Neural cell (in vitro differentiated cells): Measurements from ENCODE around the gene TRIB2. TPM values are rescaled to one million over a fixed set of nuclear protein-coding genes. Genes with fewer than 3 reads are reported as not detected.

ENCODE experiments used
- H2AFZ ChIP-seq: fragments of 200-600, 300-800 bp; sonication (generic), shearing (Covaris generic); 2 replicates; pipeline ENCODE4 v1.6.0; 2014; ENCODE audit warnings: low read depth, mild to moderate bottlenecking, antibody characterized with exemption, low read length, moderate library complexity
- H3F3A ChIP-seq: fragments of 200-600 bp; shearing (Covaris generic); 2 replicates; pipeline ENCODE4 v1.6.1; 2016; ENCODE audit warnings: mild to moderate bottlenecking, moderate library complexity, mixed read lengths, antibody characterized with exemption, low read length; ENCODE audit not compliant: insufficient read depth, poor library complexity, severe bottlenecking
- H3K27ac ChIP-seq: fragments of 200-600, 300-800 bp; sonication (generic), shearing (Covaris generic); 2 replicates; pipeline ENCODE4 v1.5.1; 2014; ENCODE audit warnings: mild to moderate bottlenecking, low read length, moderate library complexity
- H3K27me3 ChIP-seq: fragments of 300-800, 200-600 bp; sonication (generic), shearing (Covaris generic); 2 replicates; pipeline ENCODE4 v1.6.0; 2014; ENCODE audit warnings: mild to moderate bottlenecking, low read depth, low read length, moderate library complexity; ENCODE audit not compliant: insufficient read depth
- H3K36me3 ChIP-seq: fragments of 300-800, 200-600 bp; sonication (generic), shearing (Covaris generic); 2 replicates; pipeline ENCODE4 v1.5.1; 2014; ENCODE audit warnings: mild to moderate bottlenecking, antibody characterized with exemption, low read length, moderate library complexity; ENCODE audit not compliant: insufficient read depth
- H3K4me2 ChIP-seq: fragments of 300-800, 200-600 bp; sonication (generic), shearing (Covaris generic); 2 replicates; pipeline ENCODE4 v1.6.0; 2014; ENCODE audit warnings: mild to moderate bottlenecking, low read length
- H3K4me3 ChIP-seq: fragments of 300-800, 200-600 bp; sonication (generic), shearing (Covaris generic); 2 replicates; pipeline ENCODE4 v1.5.1; 2014; ENCODE audit warnings: mild to moderate bottlenecking, low read length, moderate library complexity
- H3K79me2 ChIP-seq: fragments of 200-600 bp; shearing (Covaris generic); replicated peaks from 2 replicates; pipeline ENCODE4 v1.6.0; 2014; ENCODE audit warnings: mild to moderate bottlenecking, low read length, moderate library complexity; ENCODE audit not compliant: insufficient read depth
- H3K9ac ChIP-seq: fragments of 300-800, 200-600 bp; sonication (generic), shearing (Covaris generic); 2 replicates; pipeline ENCODE4 v1.6.1; 2016; ENCODE audit warnings: mild to moderate bottlenecking, low read length, mixed read lengths
- H3K9me2 ChIP-seq: fragments of 200-600 bp; shearing (Covaris generic); 2 replicates; pipeline ENCODE4 v1.6.1; 2016; ENCODE audit warnings: mild to moderate bottlenecking, low read length, mixed read lengths; ENCODE audit not compliant: insufficient read depth
- H3K9me3 ChIP-seq: fragments of 200-600, 300-800 bp; sonication (generic), shearing (Covaris generic); 2 replicates; pipeline ENCODE4 v1.6.1; 2016; ENCODE audit warnings: mild to moderate bottlenecking, mixed run types, low read length, moderate library complexity, mixed read lengths
- H4K20me1 ChIP-seq: fragments of 200-600 bp; shearing (Covaris generic); 2 replicates; pipeline ENCODE4 v1.6.1; 2016; ENCODE audit warnings: mild to moderate bottlenecking, mixed run types; ENCODE audit not compliant: insufficient read depth
- EP300 ChIP-seq: fragments of 450-650 bp; conservative IDR thresholded peaks from 2 replicates; pipeline ENCODE4 v1.6.1; 2014; ENCODE audit warnings: antibody characterized with exemption, mild to moderate bottlenecking, moderate library complexity; ENCODE audit not compliant: poor library complexity, severe bottlenecking
- EZH2 ChIP-seq: fragments of 200-600, 300-800 bp; shearing (Covaris generic), sonication (generic); IDR thresholded peaks from 2 replicates; pipeline ENCODE4 v1.6.1; 2014; ENCODE audit warnings: antibody characterized with exemption, low read length, borderline replicate concordance, mild to moderate bottlenecking; ENCODE audit not compliant: insufficient read depth, poor library complexity, severe bottlenecking
- MXI1 ChIP-seq: fragments of 450-650 bp; conservative IDR thresholded peaks from 2 replicates; pipeline ENCODE4 v1.6.1; 2014; ENCODE audit warnings: antibody characterized with exemption, mild to moderate bottlenecking; ENCODE audit not compliant: poor library complexity, severe bottlenecking
- POLR2AphosphoS5 ChIP-seq: IDR thresholded peaks from 2 replicates; pipeline ENCODE4 v1.6.1; 2012
- RAD21 ChIP-seq: fragments of 450-650 bp; conservative IDR thresholded peaks from 2 replicates; pipeline ENCODE4 v1.6.1; 2014; ENCODE audit warnings: antibody characterized with exemption, mild to moderate bottlenecking, moderate library complexity
- SMC3 ChIP-seq: fragments of 450-650 bp; conservative IDR thresholded peaks from 2 replicates; pipeline ENCODE4 v1.6.1; 2014; ENCODE audit warnings: antibody characterized with exemption, mild to moderate bottlenecking, moderate library complexity; ENCODE audit not compliant: poor library complexity
- TAF1 ChIP-seq: IDR thresholded peaks from 2 replicates; pipeline ENCODE4 v1.6.1; 2012; ENCODE audit warnings: low read depth
- polyA plus RNA-seq: library from polyadenylated mRNA; depleted of rRNA; stranded (reverse); fragments of >200 nt; gene quantifications from 2 replicates; pipeline ENCODE4 v1.2.3, GENCODE V29; 2014
- TF ChIP-seq, protein P1 (sequence below): fragments of 450-650 bp; IDR thresholded peaks from 2 replicates; pipeline ENCODE4 v1.5.1; 2014; ENCODE audit warnings: antibody characterized with exemption, mild to moderate bottlenecking, moderate library complexity; ENCODE audit not compliant: poor library complexity, severe bottlenecking
- TF ChIP-seq, protein P2 (sequence below): IDR thresholded peaks from 2 replicates; pipeline ENCODE4 v1.6.1; 2012; ENCODE audit warnings: borderline replicate concordance

TRIB2 gene
- polyA plus RNA-seq, 1 donor from 2014 or later: 123 TPM

- no peak overlapping the region for H3K4me2 ChIP-seq
- TF ChIP-seq, protein P1, sequence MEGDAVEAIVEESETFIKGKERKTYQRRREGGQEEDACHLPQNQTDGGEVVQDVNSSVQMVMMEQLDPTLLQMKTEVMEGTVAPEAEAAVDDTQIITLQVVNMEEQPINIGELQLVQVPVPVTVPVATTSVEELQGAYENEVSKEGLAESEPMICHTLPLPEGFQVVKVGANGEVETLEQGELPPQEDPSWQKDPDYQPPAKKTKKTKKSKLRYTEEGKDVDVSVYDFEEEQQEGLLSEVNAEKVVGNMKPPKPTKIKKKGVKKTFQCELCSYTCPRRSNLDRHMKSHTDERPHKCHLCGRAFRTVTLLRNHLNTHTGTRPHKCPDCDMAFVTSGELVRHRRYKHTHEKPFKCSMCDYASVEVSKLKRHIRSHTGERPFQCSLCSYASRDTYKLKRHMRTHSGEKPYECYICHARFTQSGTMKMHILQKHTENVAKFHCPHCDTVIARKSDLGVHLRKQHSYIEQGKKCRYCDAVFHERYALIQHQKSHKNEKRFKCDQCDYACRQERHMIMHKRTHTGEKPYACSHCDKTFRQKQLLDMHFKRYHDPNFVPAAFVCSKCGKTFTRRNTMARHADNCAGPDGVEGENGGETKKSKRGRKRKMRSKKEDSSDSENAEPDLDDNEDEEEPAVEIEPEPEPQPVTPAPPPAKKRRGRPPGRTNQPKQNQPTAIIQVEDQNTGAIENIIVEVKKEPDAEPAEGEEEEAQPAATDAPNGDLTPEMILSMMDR: no peak
- TF ChIP-seq SMC3: no peak
- TF ChIP-seq EZH2: no peak
- TF ChIP-seq RAD21: no peak
- no peak for TF ChIP-seq EP300
- TF ChIP-seq POLR2AphosphoS5: no peak
- TF ChIP-seq TAF1: no peak
- TF ChIP-seq, protein P2, sequence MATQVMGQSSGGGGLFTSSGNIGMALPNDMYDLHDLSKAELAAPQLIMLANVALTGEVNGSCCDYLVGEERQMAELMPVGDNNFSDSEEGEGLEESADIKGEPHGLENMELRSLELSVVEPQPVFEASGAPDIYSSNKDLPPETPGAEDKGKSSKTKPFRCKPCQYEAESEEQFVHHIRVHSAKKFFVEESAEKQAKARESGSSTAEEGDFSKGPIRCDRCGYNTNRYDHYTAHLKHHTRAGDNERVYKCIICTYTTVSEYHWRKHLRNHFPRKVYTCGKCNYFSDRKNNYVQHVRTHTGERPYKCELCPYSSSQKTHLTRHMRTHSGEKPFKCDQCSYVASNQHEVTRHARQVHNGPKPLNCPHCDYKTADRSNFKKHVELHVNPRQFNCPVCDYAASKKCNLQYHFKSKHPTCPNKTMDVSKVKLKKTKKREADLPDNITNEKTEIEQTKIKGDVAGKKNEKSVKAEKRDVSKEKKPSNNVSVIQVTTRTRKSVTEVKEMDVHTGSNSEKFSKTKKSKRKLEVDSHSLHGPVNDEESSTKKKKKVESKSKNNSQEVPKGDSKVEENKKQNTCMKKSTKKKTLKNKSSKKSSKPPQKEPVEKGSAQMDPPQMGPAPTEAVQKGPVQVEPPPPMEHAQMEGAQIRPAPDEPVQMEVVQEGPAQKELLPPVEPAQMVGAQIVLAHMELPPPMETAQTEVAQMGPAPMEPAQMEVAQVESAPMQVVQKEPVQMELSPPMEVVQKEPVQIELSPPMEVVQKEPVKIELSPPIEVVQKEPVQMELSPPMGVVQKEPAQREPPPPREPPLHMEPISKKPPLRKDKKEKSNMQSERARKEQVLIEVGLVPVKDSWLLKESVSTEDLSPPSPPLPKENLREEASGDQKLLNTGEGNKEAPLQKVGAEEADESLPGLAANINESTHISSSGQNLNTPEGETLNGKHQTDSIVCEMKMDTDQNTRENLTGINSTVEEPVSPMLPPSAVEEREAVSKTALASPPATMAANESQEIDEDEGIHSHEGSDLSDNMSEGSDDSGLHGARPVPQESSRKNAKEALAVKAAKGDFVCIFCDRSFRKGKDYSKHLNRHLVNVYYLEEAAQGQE: no peak
- TF ChIP-seq MXI1: no peak
- no peaks in the 10 kb centered on the region for H3K9me2 ChIP-seq
- H4K20me1 ChIP-seq: peaks cover 7% of the 10 kb centered on the region
- H3K27ac ChIP-seq: no peak overlapping the region
- H3K79me2 ChIP-seq: peaks cover 87% of the 10 kb centered on the region
- H3K9ac ChIP-seq: no peak overlapping the region
- no peaks in the 10 kb centered on the region for H3K27me3 ChIP-seq
- H3K4me3 ChIP-seq: no peak overlapping the region
- no peaks in the 10 kb centered on the region for H3K9me3 ChIP-seq
- H3F3A ChIP-seq: no peaks in the 10 kb centered on the region
- peaks cover 31% of the 10 kb centered on the region for H3K36me3 ChIP-seq
- H2AFZ ChIP-seq: no peak overlapping the region
Measured at GRCh38 chr2:12727641-12728040, 10.9 kb downstream of the TRIB2 start.

- Histone ChIP-seq H4K20me1 (peaks cover 7% of the 10 kb centered on the region), H3F3A (no peaks in the 10 kb centered on the region), H3K36me3 (peaks cover 31% of the 10 kb centered on the region), H3K9me3 (no peaks in the 10 kb centered on the region), H3K9ac (no peak overlapping the region), H3K9me2 (no peaks in the 10 kb centered on the region), H3K27ac (no peak overlapping the region), H2AFZ (no peak overlapping the region), H3K4me3 (no peak overlapping the region), H3K27me3 (no peaks in the 10 kb centered on the region), H3K79me2 (peaks cover 86% of the 10 kb centered on the region), H3K4me2 (no peak overlapping the region)
- TF ChIP-seq, protein P1: no peak
- TF ChIP-seq, protein P2: no peak
Measured at GRCh38 chr2:12728221-12728777, 11.6 kb downstream of the TRIB2 start.
